NCI-H1694 (cell line): ENCODE measurements around the gene CDYL.

ENCODE experiments used
- DNase-seq: peaks from one replicate; lab custom pipeline; 2025; lab: John Stamatoyannopoulos, UW

CDYL gene

GRCh38 chr6:4908062-4908461 lies 131.9 kb downstream of the CDYL start:
- no peak for DNase-seq

- DNase-seq = no peak
Observed at GRCh38 chr6:4909063-4909706, 133.0 kb downstream of the CDYL start.

- DNase-seq = no peak
Observed at GRCh38 chr6:4910037-4910760, 134.0 kb downstream of the CDYL start.

DNA sequence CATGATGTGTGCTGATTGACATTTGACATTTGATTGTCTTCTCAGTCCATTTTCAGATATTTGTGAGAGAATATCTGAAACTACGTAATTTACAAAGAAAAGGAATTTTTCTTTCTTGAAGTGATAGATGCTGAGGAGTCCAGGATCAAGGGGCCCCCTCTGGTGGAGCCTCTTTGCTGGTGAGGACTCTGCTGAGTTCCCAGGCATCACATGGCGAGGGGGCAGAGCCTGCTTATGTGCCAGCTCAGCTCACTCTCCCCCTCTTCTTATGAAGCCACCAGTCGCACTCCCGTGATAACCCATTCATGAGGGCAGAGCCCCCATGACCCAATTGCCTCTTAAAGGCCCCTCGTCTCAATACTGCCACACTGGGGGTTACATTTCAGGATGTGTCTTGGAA lies 136.4 kb downstream of the CDYL start:
- DNase-seq = no peak

DNA sequence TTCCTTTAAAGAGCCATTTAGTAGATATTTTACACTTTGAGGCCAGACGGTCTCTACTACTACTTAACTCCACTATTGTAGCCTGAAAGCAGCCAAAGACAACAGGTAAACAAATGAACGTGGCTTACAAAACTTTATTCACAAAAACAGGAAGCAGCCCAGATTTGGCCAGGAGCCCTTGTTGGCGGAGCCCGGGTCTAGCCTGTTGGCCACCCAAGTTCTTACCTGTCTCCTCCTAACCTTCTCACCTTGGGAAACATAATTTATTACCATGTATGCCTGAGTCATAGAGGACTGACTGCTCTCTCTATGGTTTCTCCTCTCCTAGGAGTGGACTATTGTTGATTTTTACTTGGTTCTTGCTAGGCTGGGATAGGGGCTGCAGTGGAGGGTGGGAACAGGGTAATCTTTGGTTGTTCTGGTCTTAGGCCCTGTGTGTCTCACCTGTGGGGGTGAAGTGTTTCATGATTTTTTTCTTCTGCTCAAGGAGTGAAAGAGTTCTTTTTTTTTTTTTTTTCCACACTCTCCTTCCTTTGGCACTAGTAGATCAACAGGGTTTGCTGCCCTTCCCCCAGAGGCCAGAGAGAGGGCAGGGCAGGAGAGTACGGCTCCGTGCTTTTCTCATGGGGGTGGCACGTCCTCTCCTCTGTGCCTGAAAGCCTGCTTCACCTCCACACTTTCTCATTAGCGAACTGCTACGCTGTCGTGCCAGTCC lies 137.7 kb downstream of the CDYL start:
- DNase-seq = no peak

DNA sequence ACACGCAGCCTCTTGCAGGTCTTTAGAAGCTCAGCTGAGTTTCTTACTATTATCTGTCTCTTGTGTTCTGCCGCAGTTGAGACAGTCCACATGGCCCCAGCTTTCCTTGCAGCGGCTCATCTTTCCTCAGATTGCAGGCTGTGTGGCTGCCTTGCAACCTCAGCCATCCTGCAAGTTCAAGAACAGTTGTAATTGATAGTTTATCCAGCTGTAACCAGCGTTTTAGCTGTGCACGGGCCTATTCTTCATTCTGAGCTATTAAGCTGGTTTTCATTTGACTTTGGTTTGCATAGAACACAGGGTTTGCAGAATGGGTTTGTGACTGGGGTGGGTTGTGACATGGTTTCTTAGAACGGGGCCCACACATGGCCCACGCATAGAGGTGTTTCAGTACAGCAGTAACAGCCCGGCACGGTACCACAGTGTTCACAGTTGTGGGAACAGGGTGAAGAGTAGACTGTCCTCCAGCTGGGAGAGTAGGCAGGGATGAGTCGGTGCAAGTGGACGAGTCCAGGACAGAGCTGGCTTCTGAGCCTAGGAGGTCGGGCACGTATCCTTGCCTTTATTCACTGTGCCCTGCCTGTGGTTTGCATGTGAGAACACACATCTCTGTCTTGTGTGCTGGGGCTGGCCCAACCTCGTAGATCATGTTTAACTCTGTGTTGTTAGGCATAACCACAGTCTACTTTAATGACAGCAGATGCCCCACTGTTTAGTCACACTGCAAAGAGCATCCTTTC lies 138.4 kb downstream of the CDYL start:
- no peak for DNase-seq

DNA sequence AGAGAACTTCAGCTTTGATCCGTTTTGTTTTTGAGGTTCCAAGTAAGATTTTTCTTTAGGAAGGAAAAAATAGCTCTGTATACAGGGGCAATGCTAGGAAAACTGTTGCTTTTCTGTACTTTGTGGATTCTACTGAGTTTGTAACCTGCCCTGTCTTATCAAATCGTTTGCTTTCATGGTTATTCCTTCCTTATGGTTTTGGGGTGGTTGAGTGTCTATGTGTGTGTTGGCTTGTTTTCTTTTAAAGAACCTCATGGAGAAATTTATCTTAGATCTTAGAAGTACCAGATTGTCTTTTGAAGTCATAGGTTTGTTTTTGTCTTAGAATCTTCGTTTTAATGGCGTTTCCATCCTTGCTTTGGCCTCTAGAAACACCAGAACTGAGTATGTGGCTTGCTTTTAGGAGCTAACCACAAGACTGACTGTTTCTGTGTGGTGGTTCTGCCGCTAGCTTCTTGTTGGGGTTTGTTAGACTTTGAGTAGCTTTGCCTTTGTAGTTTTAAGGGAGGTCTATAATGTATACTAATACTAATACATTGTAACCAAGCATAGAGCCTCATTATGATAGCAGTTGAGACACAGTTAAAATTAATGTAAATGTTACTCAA lies 140.9 kb downstream of the CDYL start:
- no peak for DNase-seq

DNA sequence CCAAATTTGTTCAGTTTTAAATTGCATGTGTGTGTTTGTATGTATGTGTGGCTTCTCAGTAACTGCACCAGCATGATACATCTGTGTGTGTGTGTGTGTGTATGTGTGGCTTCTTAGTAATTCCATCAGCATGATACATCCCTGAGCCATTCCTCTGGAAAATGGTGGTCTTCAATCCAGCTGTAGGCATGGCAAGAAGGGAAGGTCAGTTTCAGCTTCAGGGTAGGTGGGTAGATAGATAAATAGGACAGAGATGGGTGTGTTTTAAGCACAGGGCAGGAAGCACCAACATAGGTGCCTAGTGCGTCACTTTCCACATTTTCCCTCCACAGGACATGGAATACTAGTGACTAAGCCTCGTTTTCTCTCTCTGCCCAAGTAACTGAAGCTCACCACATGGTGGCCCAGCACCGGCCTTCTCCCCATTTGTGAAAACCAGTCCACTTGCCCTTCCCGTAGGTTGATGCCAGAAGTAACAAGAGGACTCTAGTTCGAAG lies 144.8 kb downstream of the CDYL start:
- DNase-seq = no peak

DNA sequence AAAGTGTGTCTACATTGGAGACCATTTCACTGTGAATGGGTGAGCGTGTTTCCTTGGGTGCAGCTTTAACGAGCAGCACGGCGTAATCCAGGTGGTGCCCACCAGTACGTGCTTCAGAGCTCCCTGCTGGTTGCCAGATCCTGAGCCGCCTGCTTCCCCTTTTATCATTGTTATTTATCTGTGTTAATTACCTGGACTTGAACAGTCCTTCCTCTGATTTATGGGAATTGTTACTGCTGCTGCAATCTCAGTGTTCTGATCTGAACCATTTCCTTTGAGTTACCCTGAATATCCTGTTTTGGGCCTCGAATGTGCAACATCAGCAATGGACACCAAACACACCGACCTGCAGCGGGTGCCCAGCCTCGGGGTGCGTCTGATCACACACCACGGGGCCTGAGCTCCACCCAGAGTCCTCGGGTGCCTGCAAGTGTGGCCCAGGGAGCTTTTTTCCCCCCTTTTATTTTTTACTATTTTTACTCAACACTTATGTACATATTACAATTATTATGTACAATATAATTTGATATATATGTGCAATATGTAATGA lies 146.4 kb downstream of the CDYL start:
- DNase-seq = no peak

DNA sequence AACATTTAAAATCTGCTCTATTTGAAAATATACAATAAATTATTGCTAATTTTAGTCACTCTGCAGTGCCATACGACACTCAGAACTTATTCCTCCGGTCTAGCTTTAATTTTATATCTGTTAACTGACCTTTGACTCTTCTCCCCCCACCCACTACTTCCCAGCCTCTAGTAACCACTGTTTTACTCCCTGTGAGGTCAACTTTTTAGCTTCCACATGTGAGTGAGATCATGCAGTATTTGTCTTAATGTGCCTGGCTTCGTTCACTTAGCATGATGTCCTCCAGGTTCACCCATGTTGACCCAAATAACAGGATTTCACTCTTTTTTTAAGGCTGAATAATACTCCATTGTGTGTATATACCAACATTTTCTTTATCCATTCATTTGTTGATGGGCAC lies 146.9 kb downstream of the CDYL start:
- DNase-seq = no peak

DNA sequence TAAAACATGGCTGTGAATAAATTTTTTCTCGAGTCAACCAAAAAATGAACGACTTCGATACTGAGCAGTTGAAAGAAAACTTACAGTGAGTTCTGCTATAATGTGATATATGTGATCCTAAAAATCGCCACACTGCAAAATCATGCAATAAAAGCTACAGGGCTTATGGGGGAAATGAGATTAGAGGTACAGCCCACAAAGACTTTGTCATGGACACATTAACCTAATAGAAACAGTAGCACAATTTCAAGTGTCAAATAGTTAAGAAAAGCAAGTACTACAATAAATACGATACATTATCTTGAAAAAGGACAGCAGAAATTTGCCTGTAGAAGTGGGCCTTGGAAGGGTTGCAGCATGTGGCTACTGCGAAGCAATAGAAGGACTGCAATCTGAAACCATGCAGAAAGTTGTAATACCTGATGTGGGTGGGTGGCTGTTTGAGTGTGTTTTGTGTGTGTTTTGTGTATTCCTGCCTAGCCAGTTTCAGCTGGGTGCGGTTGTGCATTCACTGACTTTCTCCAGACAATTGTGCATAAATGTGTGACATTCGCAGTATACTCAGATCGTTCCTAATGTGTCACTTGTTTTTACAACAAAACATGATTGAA lies 148.6 kb downstream of the CDYL start:
- no peak for DNase-seq

DNA sequence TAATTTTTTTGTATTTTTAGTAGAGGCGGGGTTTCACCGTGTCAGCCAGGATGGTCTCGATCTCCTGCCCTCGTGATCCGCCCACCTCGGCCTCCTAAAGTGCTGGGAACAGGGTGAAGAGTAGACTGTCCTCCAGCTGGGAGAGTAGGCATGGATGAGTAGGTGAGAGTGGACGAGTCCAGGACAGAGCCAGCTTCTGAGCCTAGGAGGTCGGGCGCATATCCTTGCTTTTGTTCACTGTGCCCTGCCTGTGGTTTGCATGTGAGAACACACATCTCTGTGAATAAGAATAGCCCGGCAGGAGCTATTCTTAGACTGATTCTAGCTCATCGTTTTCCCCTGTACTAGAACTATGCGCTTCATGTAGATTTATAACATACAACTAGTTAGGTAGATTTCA lies 149.4 kb downstream of the CDYL start:
- no peak for DNase-seq

- DNase-seq = no peak
Observed at GRCh38 chr6:4928426-4928825, 152.2 kb downstream of the CDYL start.

GRCh38 chr6:4929097-4929718 lies 153.0 kb downstream of the CDYL start:
- DNase-seq = no peak

- no peak for DNase-seq
Observed at GRCh38 chr6:4930025-4930691, 154.0 kb downstream of the CDYL start.

DNA sequence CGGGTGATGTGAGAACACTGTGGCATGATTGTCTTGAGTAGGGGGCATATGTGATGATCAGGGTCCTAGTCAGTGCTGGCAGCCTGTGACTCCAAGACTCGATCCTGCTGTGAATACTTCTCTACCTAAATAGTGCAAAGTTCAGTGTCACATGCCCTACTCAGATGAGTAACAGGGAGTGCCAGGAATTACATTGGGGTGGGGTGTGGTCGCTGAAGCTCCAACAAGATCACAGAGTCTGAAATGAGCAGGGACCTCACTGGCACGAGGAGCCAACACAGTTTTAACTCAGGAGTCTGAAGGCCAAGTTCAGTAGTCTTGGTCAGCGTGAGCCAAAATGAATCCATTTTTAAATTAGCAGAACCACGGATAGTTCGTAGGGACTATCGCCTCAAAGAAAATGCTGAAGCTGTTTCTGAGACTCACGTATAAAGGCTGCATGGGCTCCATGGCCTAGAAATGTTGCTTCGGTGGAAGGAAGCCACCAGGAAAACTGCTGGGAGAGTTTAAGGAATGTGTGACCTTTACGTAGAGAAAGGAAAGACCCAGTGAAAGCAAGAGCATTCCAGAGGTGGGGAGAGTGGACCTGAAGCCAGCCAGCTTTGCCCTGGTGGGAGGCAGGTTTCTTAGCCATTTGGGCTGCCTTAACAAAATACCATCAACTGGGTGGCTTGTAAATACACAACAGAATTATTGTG lies 155.5 kb downstream of the CDYL start:
- no peak for DNase-seq

DNA sequence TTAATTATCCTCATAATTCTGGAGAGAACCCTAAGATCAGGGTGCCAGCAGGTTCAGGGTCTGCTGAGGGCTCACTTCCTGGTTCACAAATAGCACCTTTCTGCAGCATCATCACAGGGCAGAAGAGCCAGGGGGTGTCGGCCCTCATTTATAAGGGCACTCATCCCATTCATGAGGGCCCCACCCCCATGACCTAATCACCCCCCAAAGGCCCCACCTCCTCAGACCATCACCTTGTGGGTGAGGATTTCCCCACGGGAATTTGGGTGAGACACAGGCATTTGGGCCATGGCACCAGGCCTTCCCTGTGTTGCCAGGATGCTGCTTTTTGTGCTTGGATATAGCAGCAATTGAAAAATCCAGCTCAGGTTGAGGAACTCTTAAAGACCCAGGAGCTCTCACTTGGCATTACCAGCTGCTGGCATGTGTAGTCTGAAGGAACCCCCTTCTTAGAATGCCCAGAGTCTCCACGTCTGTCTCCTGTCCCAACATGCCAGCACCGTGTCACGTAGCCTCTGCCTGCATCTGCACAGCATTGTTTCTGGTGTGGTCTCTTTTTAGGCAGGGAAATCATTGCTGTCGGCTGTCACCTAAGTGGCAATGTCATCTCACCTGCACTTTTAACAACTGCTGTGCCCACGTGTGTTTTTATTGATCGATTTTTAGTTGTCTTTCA lies 156.2 kb downstream of the CDYL start:
- no peak for DNase-seq

DNA sequence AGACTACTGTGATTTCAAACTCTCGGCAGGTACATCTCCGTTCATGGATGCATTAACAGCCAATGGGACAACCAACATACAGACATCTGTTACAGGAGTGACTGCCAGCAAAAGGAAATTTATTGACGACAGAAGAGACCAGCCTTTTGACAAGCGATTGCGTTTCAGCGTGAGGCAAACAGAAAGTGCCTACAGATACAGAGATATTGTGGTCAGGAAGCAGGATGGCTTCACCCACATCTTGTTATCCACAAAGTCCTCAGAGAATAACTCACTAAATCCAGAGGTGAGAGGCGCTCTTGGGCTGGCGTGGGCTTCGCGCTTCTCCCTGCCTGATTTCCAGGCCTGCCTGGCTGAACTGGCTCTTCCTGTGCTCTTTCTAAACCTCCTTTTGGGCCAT lies 159.3 kb downstream of the CDYL start:
- no peak for DNase-seq
